Fibroblast of gingiva (primary cell): ENCODE measurements around the gene SLC45A2.
"Not testable (repeated sequence)": the region's sequence is repeated elsewhere in the genome, so short reads cannot be mapped to it uniquely, and the experiment has no call there.

Experiments used
- DNase-seq: peaks from one replicate; pipeline ENCODE4 v3.0.0-alpha.2; 2011; ENCODE audit warnings: low read depth

The SLC45A2 gene

DNA sequence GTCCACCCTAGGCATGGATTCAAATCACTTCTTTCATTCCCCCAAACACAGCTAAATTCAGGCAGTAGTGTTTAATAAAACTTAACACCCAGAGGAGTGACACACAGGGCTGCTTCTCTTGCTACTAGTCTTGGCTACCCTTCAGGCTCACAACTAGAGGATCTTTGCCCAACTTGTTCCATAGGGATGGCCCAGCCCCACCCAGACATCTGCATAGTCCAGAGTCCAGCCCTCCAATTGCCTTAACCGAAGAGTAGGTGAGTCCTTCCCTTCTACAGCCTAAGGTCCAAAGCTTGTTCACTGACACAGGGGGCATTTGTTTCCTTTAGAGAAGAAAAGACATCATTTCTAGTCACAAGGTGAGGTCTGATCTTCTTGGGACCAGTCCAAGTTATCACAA is 63.5 kb downstream of the SLC45A2 start:
- no peak for DNase-seq

GRCh38 chr5:33914844-33915243 is 69.6 kb downstream of the SLC45A2 start:
- not testable (repeated sequence) for DNase-seq

GRCh38 chr5:33906248-33906647 is 78.2 kb downstream of the SLC45A2 start:
- not testable (repeated sequence) for DNase-seq

DNA sequence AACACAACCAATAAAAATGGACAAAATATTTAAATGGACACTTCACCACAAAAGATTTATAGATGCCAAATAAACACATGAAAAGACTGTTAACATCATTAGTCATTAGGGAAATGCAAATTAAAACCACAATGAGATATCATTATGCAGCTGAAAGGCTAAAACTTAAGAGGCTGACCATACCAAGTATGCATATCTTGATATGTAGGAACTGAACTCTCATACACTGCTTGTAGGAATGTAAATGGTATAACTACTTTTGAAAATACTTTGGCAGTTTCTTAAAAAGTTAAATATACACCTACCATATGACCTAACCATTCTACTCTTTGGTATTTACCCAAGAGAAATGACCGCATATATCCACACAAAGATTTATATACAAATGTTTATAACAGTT is 79.1 kb downstream of the SLC45A2 start:
- no peak for DNase-seq

DNA sequence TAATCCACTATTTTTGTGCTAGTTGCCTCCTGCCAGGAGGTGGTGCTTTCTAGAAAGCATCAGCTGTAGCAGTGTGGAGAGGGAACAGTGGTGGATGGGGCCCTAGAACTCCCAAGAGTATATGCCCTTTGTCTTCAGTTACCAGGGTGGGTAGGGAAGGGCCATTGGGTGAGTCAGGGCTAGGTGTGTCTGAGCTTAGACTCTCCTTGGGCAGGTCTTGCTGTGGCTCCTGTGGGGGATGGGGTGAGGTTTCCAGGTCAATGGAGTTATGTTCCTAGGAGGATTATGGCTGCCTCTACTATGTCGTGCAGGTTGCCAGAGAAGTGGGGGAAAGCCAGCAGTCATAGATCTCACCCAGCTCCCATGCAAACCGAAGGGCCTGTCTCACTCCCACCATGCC is 81.4 kb downstream of the SLC45A2 start:
- no peak for DNase-seq

DNA sequence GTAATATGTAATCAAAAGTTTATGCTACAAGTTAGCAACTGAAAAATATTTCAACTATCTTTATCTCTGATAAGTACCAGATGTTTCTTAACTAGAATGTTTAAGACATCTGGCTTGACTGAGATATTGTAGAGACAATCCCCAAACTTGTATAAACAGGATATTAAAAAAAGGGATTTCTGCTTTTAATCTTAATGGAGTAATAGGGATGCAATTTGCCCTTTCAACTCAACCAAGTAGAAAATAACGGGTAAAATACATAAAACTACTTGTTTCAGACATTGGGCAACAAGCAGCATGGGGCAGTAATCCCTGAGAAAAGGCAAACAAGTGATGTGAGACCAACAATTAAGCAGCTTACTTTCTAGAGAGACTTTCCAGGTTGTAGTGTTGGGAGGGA is 83.3 kb downstream of the SLC45A2 start:
- DNase-seq, result peak; percentile 74
